ENCODE results near the gene TSKS. TPM values are rescaled to one million over a fixed set of nuclear protein-coding genes. Genes with fewer than 3 reads are reported as not detected.

TSKS gene
- total RNA-seq, 1 experiment from 2014 or later = 0.28 TPM

- no CpG with 5 or more reads among the region's 6 CpGs for WGBS (ENCODE audit: extremely low coverage, insufficient read length, low lambda C conversion rate)
- H4K5ac ChIP-seq (ENCODE audit: insufficient read length, low read depth, low read length) = no peak overlapping the region
- no peak overlapping the region for H2AFZ ChIP-seq (ENCODE audit: low read length)
- H3K18ac ChIP-seq (ENCODE audit: insufficient read length, low read depth, low read length) = no peak overlapping the region
- no peak overlapping the region for H2AK5ac ChIP-seq (ENCODE audit: insufficient read length, low read length)
- H3K14ac ChIP-seq (ENCODE audit: insufficient read depth, low read length) = no peak overlapping the region
- no peak overlapping the region for H2BK20ac ChIP-seq (ENCODE audit: low read depth, low read length, poor library complexity, severe bottlenecking)
- no peaks in the 10 kb centered on the region for H3K27me3 ChIP-seq (ENCODE audit: insufficient read depth, low read length)
- no peak for DNase-seq
- no peak overlapping the region for H3K27ac ChIP-seq (ENCODE audit: insufficient read length, low read depth, low read length)
- peaks cover 15 to 27% of the 10 kb centered on the region in 2 experiments for H3K9me3 Mint-ChIP-seq
- peaks cover 6% of the 10 kb centered on the region; the same call in 1 of the 2 replicates for H3K27me3 Mint-ChIP-seq (ENCODE audit: low read depth)
- H3K4me1 ChIP-seq (ENCODE audit: insufficient read depth, low read length) = peaks cover 2% of the 10 kb centered on the region
- H4K8ac ChIP-seq (replicated peaks; ENCODE audit: insufficient read length, low read depth, low read length) = no peak overlapping the region
- H3K79me1 ChIP-seq (ENCODE audit: insufficient read depth, low read depth, low read length, poor library complexity, severe bottlenecking) = no peaks in the 10 kb centered on the region
- no peak overlapping the region for H3T11ph ChIP-seq (ENCODE audit: low read length)
- H3K9ac ChIP-seq (ENCODE audit: extremely low read depth, insufficient read length, low read length) = no peak overlapping the region
- no peaks in the 10 kb centered on the region for H3K79me2 ChIP-seq (ENCODE audit: insufficient read depth, low read length)
- no peak for TF ChIP-seq CTCF (conservative IDR thresholded peaks at IDR 0.05)
- no peaks in the 10 kb centered on the region for H3K23me2 ChIP-seq (ENCODE audit: insufficient read length, low read depth, low read length, poor library complexity, severe bottlenecking)
- H3K4me3 Mint-ChIP-seq = no peak overlapping the region
- no peaks in the 10 kb centered on the region for H3K9me3 ChIP-seq (ENCODE audit: control insufficient read depth, low read depth, low read length)
- H2BK120ac ChIP-seq (ENCODE audit: low read depth, low read length, poor library complexity, severe bottlenecking) = no peak overlapping the region
- H2BK15ac ChIP-seq (ENCODE audit: low read depth, low read length) = no peak overlapping the region
- no peak overlapping the region for H2BK5ac ChIP-seq (ENCODE audit: insufficient read length, low read length)
- H4K20me1 ChIP-seq (ENCODE audit: control insufficient read depth, insufficient read depth, insufficient read length) = no peaks in the 10 kb centered on the region
- H2BK12ac ChIP-seq (ENCODE audit: insufficient read length, low read depth, low read length) = no peak overlapping the region
- peaks cover 0 to 3% (median 0%) of the 10 kb centered on the region in 3 experiments; a peak in 3 of 7 replicates for H3K36me3 Mint-ChIP-seq (ENCODE audit: insufficient read depth in 1 of 3, low read depth in 3 of 3)
- no peak overlapping the region for H3K4me2 ChIP-seq (ENCODE audit: insufficient read depth, insufficient read length, low read length)
- H3K27ac Mint-ChIP-seq = no peak overlapping the region
- no peak overlapping the region for H3K4ac ChIP-seq (ENCODE audit: low read depth, low read length)
- H3K23ac ChIP-seq (ENCODE audit: insufficient read length, low read depth, low read length) = no peak overlapping the region
- H4K91ac ChIP-seq (ENCODE audit: insufficient read length, low read depth, low read length) = no peak overlapping the region
- H3K56ac ChIP-seq (ENCODE audit: insufficient read length, low read depth, low read length) = no peak overlapping the region
- H3K4me1 Mint-ChIP-seq = peaks cover 3 to 17% of the 10 kb centered on the region in 2 experiments
Measured at GRCh38 chr19:49749055-49749716, 13.9 kb downstream of the TSKS start.

Data from H9 (cell line).